ENCODE data around the gene POLG.

POLG gene

GRCh38 chr15:89376388-89376787, 41.8 kb upstream of the POLG start:
- Histone ChIP-seq H3K9ac (ENCODE audit: low read length) (no peak overlapping the region), H3K4me3 (ENCODE audit: low read length) (no peak overlapping the region), H3K4me1 (ENCODE audit: control insufficient read depth, insufficient read depth, low read length) (peaks cover 11% of the 10 kb centered on the region), H3K27me3 (ENCODE audit: control insufficient read depth, insufficient read depth, low read length) (peaks cover 96% of the 10 kb centered on the region), H3K36me3 (ENCODE audit: control insufficient read depth, insufficient read depth, low read length) (no peaks in the 10 kb centered on the region), H3K9me3 (ENCODE audit: control insufficient read depth, low read length) (no peaks in the 10 kb centered on the region)

DNA sequence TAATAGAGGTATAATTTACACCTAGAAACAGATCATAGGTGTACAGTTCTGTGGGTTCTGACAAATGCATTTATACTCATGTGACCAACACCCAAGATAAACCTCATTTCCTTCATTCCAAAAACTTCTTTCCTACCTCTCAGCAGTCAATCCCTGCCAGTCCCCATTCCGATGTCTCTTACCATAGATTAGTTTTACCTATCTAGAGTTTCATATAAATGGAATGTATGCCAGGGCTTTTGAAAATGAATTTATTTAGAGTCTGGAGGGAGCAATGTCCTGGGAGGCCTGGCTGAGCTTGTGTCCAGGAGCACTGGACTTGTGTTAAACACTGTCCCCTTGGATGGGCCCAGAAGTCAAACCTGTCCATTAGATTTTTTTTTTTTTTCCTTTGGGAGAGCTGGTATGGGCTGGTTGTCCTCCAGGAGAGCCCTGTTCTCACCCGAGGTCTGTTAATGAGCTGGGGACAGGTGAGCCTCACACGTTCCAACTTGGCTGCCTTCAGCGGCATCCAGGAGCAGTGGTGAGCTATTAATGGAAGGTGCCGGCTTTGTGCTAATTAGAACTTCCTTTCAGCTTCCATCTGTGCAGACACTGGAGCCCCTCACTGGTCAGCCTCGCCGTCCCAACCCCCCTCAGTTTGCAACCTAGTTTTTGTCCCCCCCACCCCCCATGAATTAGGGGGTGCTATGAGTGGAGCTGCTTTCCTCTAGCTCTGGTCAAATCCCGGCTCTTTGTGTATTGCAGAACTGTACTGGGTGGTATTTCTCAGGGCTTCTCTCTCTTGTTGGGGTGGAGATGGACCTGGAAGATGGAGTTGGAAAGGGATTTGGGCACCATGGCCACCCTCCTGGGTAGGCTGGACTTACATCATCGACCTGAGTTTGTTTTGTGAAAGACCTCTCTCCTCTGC, 40.7 kb upstream of the POLG start:
- H3K27me3 ChIP-seq (ENCODE audit: control insufficient read depth, insufficient read depth, low read length): peaks cover 96% of the 10 kb centered on the region
- H3K4me1 ChIP-seq (ENCODE audit: control insufficient read depth, insufficient read depth, low read length): peaks cover 20% of the 10 kb centered on the region
- no peak overlapping the region for H3K4me3 ChIP-seq (ENCODE audit: low read length)

GRCh38 chr15:89374086-89374981, 39.7 kb upstream of the POLG start:
- no peaks in the 10 kb centered on the region for H3K9me3 ChIP-seq (ENCODE audit: control insufficient read depth, low read length)
- no peaks in the 10 kb centered on the region for H3K36me3 ChIP-seq (ENCODE audit: control insufficient read depth, insufficient read depth, low read length)
- no peak overlapping the region for H3K4me3 ChIP-seq (ENCODE audit: low read length)
- peaks cover 96% of the 10 kb centered on the region for H3K27me3 ChIP-seq (ENCODE audit: control insufficient read depth, insufficient read depth, low read length)
- peaks cover 20% of the 10 kb centered on the region for H3K4me1 ChIP-seq (ENCODE audit: control insufficient read depth, insufficient read depth, low read length)
- H3K9ac ChIP-seq (ENCODE audit: low read length): no peak overlapping the region

More for the DNA sequence above, 40.7 kb upstream of the POLG start:
- H3K9ac ChIP-seq (ENCODE audit: low read length): no peak overlapping the region
- no peaks in the 10 kb centered on the region for H3K36me3 ChIP-seq (ENCODE audit: control insufficient read depth, insufficient read depth, low read length)
- H3K9me3 ChIP-seq (ENCODE audit: control insufficient read depth, low read length): no peaks in the 10 kb centered on the region

- Histone ChIP-seq H3K9ac (ENCODE audit: low read length) (no peak overlapping the region), H3K36me3 (ENCODE audit: control insufficient read depth, insufficient read depth, low read length) (no peaks in the 10 kb centered on the region), H3K4me3 (ENCODE audit: low read length) (no peak overlapping the region), H3K27me3 (ENCODE audit: control insufficient read depth, insufficient read depth, low read length) (peaks cover 97% of the 10 kb centered on the region), H3K4me1 (ENCODE audit: control insufficient read depth, insufficient read depth, low read length) (peaks cover 12% of the 10 kb centered on the region), H3K9me3 (ENCODE audit: control insufficient read depth, low read length) (no peaks in the 10 kb centered on the region)
Measured at GRCh38 chr15:89372069-89372935, 37.7 kb upstream of the POLG start.

DNA sequence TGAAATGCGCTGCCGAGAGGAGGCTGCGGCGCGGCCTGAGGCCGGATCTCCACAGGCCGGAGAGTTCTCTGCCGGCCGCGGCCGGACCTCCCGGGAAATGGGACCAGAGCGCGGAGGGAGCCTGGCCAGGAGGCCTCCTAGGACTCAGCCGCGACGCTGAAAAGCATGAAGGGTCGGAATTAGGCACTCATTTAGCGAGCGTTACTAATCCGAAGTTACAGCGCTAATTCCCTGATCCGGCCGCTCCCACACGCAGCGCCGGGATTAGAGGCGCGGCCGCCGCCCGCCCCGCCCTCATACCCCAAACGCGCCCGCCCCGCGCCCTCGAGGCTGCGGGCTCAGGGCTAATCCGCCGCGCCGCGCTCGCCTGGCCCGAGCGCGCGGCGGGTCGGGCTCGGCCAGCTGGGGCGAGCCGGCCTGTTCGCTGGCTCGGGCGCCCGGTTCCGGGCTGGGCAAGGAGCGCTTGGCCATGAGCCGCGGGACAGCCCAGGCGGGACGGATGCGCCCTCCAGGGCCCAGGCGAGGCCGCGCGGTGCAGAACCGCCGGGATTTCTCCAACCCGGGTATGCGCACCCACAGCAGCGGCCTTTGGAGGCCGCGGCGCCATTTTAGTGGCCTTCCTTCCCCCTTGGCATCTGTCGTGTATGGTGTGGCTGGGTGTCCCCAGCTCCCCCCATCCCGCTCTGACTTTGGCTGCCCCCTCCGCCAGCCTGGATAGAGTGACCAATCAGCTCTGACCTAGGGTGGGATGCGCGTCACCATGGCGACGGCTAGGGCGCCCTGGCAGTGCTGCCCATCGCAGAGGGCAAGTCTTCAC, 36.8 kb upstream of the POLG start:
- no peak overlapping the region for H3K9ac ChIP-seq (ENCODE audit: low read length)
- peaks cover 13% of the 10 kb centered on the region for H3K4me1 ChIP-seq (ENCODE audit: control insufficient read depth, insufficient read depth, low read length)
- H3K4me3 ChIP-seq (ENCODE audit: low read length): no peak overlapping the region
- H3K27me3 ChIP-seq (ENCODE audit: control insufficient read depth, insufficient read depth, low read length): peaks cover 97% of the 10 kb centered on the region
- no peaks in the 10 kb centered on the region for H3K9me3 ChIP-seq (ENCODE audit: control insufficient read depth, low read length)
- no peaks in the 10 kb centered on the region for H3K36me3 ChIP-seq (ENCODE audit: control insufficient read depth, insufficient read depth, low read length)

GRCh38 chr15:89370978-89371227, 36.3 kb upstream of the POLG start:
- peaks cover 13% of the 10 kb centered on the region for H3K4me1 ChIP-seq (ENCODE audit: control insufficient read depth, insufficient read depth, low read length)
- no peaks in the 10 kb centered on the region for H3K9me3 ChIP-seq (ENCODE audit: control insufficient read depth, low read length)
- H3K36me3 ChIP-seq (ENCODE audit: control insufficient read depth, insufficient read depth, low read length): no peaks in the 10 kb centered on the region
- H3K9ac ChIP-seq (ENCODE audit: low read length): no peak overlapping the region
- peaks cover 99% of the 10 kb centered on the region for H3K27me3 ChIP-seq (ENCODE audit: control insufficient read depth, insufficient read depth, low read length)
- H3K4me3 ChIP-seq (ENCODE audit: low read length): no peak overlapping the region

DNA sequence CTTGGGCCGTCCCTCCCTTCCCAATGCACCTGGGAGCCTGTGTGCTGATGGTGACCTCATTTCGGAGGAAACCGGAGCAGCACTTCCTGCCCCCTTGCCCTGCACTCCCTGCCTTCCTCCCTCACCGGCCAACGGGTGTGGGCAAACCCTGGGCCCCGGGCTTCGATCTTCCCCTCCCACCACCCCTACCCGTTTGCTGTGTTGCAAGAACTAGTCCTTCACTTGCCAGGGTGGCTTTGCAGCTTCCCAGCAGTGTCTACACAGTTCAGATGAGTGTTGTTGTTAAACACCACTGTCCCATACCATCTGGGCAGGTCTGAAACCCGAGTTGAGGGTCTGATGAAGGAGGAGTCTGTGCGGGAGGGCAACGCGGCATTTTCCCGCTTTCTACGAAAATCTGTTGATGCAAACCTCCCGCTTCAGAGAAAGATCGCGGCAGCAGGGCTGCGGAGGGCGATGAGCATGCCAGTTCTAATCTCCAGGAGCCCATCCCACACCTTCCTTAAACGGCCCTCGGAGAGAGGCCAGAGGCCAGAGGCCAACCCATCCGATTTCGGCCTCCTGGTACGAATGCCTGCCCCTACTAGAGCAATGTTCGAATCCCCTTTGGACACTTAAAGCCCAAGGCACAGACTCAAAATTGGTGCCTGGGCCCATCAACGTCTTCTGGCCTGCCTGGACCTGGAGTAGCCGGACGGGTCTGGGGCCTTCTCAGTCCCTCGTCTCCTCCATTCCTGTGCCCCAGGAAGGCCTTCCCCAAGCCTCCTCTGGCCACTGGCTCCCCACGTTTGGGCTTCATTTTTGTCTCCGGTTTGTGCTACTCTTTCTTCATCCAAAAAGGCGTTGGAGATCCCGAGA, 35.7 kb upstream of the POLG start:
- peaks cover 13% of the 10 kb centered on the region for H3K4me1 ChIP-seq (ENCODE audit: control insufficient read depth, insufficient read depth, low read length)
- H3K4me3 ChIP-seq (ENCODE audit: low read length): no peak overlapping the region
- no peak overlapping the region for H3K9ac ChIP-seq (ENCODE audit: low read length)

GRCh38 chr15:89369341-89369947, 34.8 kb upstream of the POLG start:
- Histone ChIP-seq H3K9me3 (ENCODE audit: control insufficient read depth, low read length) (no peaks in the 10 kb centered on the region), H3K9ac (ENCODE audit: low read length) (no peak overlapping the region), H3K27me3 (ENCODE audit: control insufficient read depth, insufficient read depth, low read length) (peaks cover 99% of the 10 kb centered on the region), H3K4me3 (ENCODE audit: low read length) (no peak overlapping the region), H3K36me3 (ENCODE audit: control insufficient read depth, insufficient read depth, low read length) (no peaks in the 10 kb centered on the region), H3K4me1 (ENCODE audit: control insufficient read depth, insufficient read depth, low read length) (peaks cover 13% of the 10 kb centered on the region)

More for the DNA sequence above, 35.7 kb upstream of the POLG start:
- Histone ChIP-seq H3K36me3 (ENCODE audit: control insufficient read depth, insufficient read depth, low read length) (no peaks in the 10 kb centered on the region), H3K9me3 (ENCODE audit: control insufficient read depth, low read length) (no peaks in the 10 kb centered on the region), H3K27me3 (ENCODE audit: control insufficient read depth, insufficient read depth, low read length) (peaks cover 99% of the 10 kb centered on the region)

GRCh38 chr15:89368566-89369223, 34.1 kb upstream of the POLG start:
- H3K9me3 ChIP-seq (ENCODE audit: control insufficient read depth, low read length): no peaks in the 10 kb centered on the region
- H3K9ac ChIP-seq (ENCODE audit: low read length): no peak overlapping the region
- no peak overlapping the region for H3K4me3 ChIP-seq (ENCODE audit: low read length)
- H3K27me3 ChIP-seq (ENCODE audit: control insufficient read depth, insufficient read depth, low read length): peaks cover 99% of the 10 kb centered on the region
- H3K36me3 ChIP-seq (ENCODE audit: control insufficient read depth, insufficient read depth, low read length): no peaks in the 10 kb centered on the region
- peaks cover 13% of the 10 kb centered on the region for H3K4me1 ChIP-seq (ENCODE audit: control insufficient read depth, insufficient read depth, low read length)

Data from mucosa of stomach (tissue), 1 donor.